Stimulated activated CD4-positive, alpha-beta T cell treated with anti-CD3 and anti-CD28 coated beads, Interleukin-12 subunit alpha, Interleukin-12 subunit beta, amount 100 ng/mL, for 48 hours (primary cell): ENCODE results near the gene LMAN2.

ENCODE experiments used
- DNase-seq, 3 donors: peaks; one replicate each; pipeline ENCODE4 v3.0.0-alpha.2; 2020; ENCODE audit warnings: low read depth in 2 of 3, low spot score in 1 of 3

The LMAN2 gene

GRCh38 chr5:177351392-177352329 lies at the start of gene LMAN2:
Gene LMAN2 (minus strand): TSS chr5:177351668. CDS start chr5:177351647, 21 bp downstream.
- DNase-seq = peak; percentile 84 to 90 (median 87)

GRCh38 chr5:177399997-177400868 lies 48.8 kb upstream of the LMAN2 start, which contains the start of gene PFN3:
Gene PFN3 (minus strand): TSS chr5:177400661. CDS start chr5:177400576, 85 bp downstream.
- DNase-seq = no peak

- DNase-seq = no peak
These were observed 46.5 kb upstream of the LMAN2 start for GRCh38 chr5:177397875-177398390.

- DNase-seq = no peak
These were observed 45.3 kb upstream of the LMAN2 start for GRCh38 chr5:177396807-177397206.

GRCh38 chr5:177396078-177396477 lies 44.6 kb upstream of the LMAN2 start:
- no peak for DNase-seq

GRCh38 chr5:177393990-177394389 lies 42.5 kb upstream of the LMAN2 start:
- DNase-seq = no peak

GRCh38 chr5:177393206-177393765 lies 41.8 kb upstream of the LMAN2 start:
- no peak for DNase-seq

GRCh38 chr5:177392765-177393164 lies 41.3 kb upstream of the LMAN2 start:
- DNase-seq = no peak

- peak; percentile 82 to 91 (median 82) for DNase-seq
These were observed 39.2 kb upstream of the LMAN2 start for GRCh38 chr5:177390363-177391300.

GRCh38 chr5:177389241-177390169 lies 38.0 kb upstream of the LMAN2 start:
- DNase-seq = peak in 2 of 3 donors; percentile 37 to 43

GRCh38 chr5:177388521-177389052 lies 37.1 kb upstream of the LMAN2 start:
- no peak for DNase-seq

GRCh38 chr5:177387405-177387804 lies 35.9 kb upstream of the LMAN2 start:
- no peak for DNase-seq

GRCh38 chr5:177386542-177386941 lies 35.1 kb upstream of the LMAN2 start:
- no peak for DNase-seq

GRCh38 chr5:177385720-177386119 lies 34.3 kb upstream of the LMAN2 start:
- DNase-seq = no peak

GRCh38 chr5:177384134-177384533 lies 32.7 kb upstream of the LMAN2 start, which contains the start of gene SLC34A1:
Gene SLC34A1 (plus strand): TSS chr5:177384434. CDS start chr5:177385742, 1,308 bp downstream.
- DNase-seq = no peak

- DNase-seq = no peak
These were observed 31.7 kb upstream of the LMAN2 start for GRCh38 chr5:177383181-177383580.

- DNase-seq = no peak
These were observed 31.1 kb upstream of the LMAN2 start for GRCh38 chr5:177382423-177383029.

- no peak for DNase-seq
These were observed 29.3 kb upstream of the LMAN2 start for GRCh38 chr5:177380805-177381126.
